Measurements from ENCODE around the gene MTAP.

The MTAP gene

GRCh38 chr9:21817176-21817575 lies 14.7 kb downstream of the MTAP start:
- peak; percentile 93 for DNase-seq (ENCODE audit: low read depth)
- TF ChIP-seq, protein P1, sequence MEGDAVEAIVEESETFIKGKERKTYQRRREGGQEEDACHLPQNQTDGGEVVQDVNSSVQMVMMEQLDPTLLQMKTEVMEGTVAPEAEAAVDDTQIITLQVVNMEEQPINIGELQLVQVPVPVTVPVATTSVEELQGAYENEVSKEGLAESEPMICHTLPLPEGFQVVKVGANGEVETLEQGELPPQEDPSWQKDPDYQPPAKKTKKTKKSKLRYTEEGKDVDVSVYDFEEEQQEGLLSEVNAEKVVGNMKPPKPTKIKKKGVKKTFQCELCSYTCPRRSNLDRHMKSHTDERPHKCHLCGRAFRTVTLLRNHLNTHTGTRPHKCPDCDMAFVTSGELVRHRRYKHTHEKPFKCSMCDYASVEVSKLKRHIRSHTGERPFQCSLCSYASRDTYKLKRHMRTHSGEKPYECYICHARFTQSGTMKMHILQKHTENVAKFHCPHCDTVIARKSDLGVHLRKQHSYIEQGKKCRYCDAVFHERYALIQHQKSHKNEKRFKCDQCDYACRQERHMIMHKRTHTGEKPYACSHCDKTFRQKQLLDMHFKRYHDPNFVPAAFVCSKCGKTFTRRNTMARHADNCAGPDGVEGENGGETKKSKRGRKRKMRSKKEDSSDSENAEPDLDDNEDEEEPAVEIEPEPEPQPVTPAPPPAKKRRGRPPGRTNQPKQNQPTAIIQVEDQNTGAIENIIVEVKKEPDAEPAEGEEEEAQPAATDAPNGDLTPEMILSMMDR (conservative IDR thresholded peaks at IDR 0.05; ENCODE audit: control insufficient read depth, insufficient read depth, low read depth, low read length), result no peak
- H3K4me3 ChIP-seq (ENCODE audit: control insufficient read depth, low read depth, low read length), result no peak overlapping the region

GRCh38 chr9:21825637-21826036 lies 23.2 kb downstream of the MTAP start:
- no peak overlapping the region for H3K4me3 ChIP-seq (ENCODE audit: control insufficient read depth, low read depth, low read length)
- DNase-seq (ENCODE audit: low read depth), result no peak
- TF ChIP-seq, protein P1 (conservative IDR thresholded peaks at IDR 0.05; ENCODE audit: control insufficient read depth, insufficient read depth, low read depth, low read length), result no peak

DNA sequence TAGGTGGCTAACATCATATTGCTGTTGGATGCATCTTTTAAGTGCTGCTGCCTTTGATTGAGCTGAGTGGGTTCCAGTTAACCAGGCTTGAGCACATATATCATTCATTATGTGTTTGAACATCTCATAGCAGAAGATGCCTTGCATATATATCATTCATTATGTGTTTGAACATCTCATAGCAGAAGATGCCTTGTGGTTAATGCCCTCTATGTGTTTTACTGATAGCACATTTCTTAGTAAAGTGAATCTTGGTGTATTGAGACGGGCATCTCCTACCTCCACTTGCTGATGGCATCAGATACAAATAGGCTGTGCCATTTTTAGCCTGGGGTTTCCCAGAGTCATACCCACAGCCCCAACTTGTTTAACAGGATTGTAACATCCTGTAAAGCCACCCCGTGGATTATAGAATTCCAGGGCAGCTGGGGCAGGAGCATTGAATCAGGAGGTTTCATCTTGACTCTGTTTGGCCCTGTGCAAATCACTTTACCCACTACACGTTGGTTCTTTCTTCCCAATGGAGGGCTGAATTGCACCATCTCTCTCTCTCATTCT lies 26.5 kb downstream of the MTAP start:
- DNase-seq (ENCODE audit: low read depth), result no peak
- TF ChIP-seq, protein P1 (conservative IDR thresholded peaks at IDR 0.05; ENCODE audit: control insufficient read depth, insufficient read depth, low read depth, low read length), result no peak
- H3K4me3 ChIP-seq (ENCODE audit: control insufficient read depth, low read depth, low read length), result no peak overlapping the region

DNA sequence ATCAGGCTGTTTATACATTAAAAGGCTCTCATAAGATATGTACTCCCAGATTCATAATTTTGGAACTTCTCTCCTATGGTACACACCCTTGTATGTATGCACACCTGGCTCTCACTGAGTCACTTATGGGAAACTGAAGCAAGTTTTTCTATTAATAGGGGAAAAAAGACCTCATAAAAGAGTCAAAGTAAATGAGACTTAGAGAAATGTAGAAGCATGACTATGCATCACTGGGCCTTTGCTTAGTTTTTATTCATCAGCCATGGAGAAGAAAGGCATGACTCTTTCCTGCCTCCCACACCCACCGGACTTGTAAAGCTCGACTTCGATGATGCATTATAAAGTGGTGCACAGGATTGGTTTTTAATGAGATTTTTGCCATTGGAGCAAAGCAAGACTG lies 28.2 kb downstream of the MTAP start:
- no peak overlapping the region for H3K4me3 ChIP-seq (ENCODE audit: control insufficient read depth, low read depth, low read length)
- DNase-seq (ENCODE audit: low read depth), result peak; percentile 40
- TF ChIP-seq, protein P1 (conservative IDR thresholded peaks at IDR 0.05; ENCODE audit: control insufficient read depth, insufficient read depth, low read depth, low read length), result no peak

DNA sequence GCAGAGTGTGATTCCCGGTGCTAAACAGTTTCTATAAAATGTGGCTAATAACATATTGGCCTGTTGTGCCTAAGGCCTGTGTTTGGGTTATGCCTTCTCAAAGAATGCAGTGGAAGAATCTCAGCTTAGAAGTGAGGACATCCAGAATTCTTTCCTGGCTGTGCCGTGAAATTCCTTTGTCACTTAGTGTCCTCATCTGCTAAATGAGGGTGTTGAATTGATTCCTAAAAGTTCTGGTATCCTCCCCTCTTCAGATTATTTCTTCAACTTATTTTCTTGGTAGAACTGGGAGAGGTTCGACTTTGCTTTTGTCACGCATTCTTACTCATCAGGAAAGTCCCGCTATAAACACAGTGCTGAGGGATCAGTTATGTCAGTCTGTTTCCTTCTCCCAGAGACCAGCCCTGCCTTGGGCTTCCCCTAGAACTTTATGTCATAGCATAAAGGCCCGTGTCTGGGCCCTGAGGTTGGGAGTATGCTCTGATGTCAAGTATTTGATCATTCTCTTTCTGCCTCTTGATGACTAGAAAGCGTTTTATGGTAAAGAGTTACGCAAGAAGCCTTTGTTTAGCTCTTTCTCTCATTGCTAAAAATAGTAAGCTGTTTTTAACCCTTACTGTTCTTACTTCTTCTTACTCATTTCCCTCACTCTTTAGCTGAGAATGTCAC lies 29.5 kb downstream of the MTAP start:
- TF ChIP-seq, protein P1 (conservative IDR thresholded peaks at IDR 0.05; ENCODE audit: control insufficient read depth, insufficient read depth, low read depth, low read length), result no peak
- no peak overlapping the region for H3K4me3 ChIP-seq (ENCODE audit: control insufficient read depth, low read depth, low read length)
- DNase-seq (ENCODE audit: low read depth), result peak; percentile 91

- no peak for DNase-seq (ENCODE audit: low read depth)
- TF ChIP-seq, protein P1 (conservative IDR thresholded peaks at IDR 0.05; ENCODE audit: control insufficient read depth, insufficient read depth, low read depth, low read length), result no peak
- no peak overlapping the region for H3K4me3 ChIP-seq (ENCODE audit: control insufficient read depth, low read depth, low read length)
These were observed 30.8 kb downstream of the MTAP start for GRCh38 chr9:21833090-21833801.
